Hepatocyte (in vitro differentiated cells): ENCODE data around the gene TXNDC11.

Source experiments
- CTCF ChIP-seq: fragments of 200-600 bp; sonication (generic); IDR thresholded peaks from 2 replicates; pipeline ENCODE4 v1.5.1; 2016; ENCODE audit warnings: antibody characterized with exemption, mild to moderate bottlenecking; ENCODE audit not compliant: poor library complexity
- EZH2phosphoT487 ChIP-seq: fragments of 200-600 bp; sonication (generic); IDR thresholded peaks from one replicate; pipeline ENCODE4 v1.6.1; 2018; ENCODE audit warnings: antibody characterized with exemption, mild to moderate bottlenecking, low read depth, moderate library complexity; ENCODE audit not compliant: unreplicated experiment, severe bottlenecking

DNA sequence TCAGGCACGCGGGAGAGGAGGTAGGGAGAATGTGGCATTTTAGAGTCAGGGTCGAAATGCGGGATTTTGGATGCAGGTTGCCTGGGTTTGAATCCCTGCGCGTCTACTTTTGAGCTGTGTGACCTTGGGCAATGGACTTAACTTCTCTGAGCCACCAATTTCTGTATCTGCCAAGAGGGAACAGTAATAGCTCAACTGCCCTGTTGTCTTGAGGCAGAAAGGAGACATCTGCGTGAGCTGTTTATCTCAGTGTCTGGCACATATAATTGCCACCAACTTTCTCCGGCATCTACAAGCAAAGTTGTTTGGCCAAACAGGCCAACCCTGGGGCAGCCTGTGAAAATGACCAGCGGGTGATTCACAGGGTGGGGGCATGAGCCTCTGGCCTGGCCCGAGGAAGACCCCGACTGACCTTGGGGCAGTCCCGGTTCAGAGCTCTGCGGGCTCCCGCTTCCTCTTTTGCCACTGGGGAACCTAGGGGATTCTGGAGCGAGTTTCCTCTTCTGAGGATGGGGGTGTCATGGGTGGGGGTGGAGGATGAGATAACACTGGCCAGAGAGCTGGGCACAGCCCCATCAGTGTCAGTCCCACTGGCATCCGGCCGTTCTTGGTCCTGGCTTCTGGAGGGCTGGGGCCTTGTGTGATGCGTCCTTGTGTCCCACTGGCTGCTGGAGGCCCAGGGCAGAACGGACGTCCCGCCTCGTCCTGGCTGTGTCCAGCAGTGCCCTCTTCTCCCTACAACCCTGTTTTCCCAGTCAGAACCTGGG, 73.1 kb downstream of the TXNDC11 start:
- TF ChIP-seq CTCF (no peak), EZH2phosphoT487 (no peak)
